ENCODE measurements around the gene HTR3E.
"Not testable (repeated sequence)": the region's sequence is repeated elsewhere in the genome, so short reads cannot be mapped to it uniquely, and the experiment has no call there.

The HTR3E gene

GRCh38 chr3:184067573-184068055 lies 29.2 kb upstream of the HTR3E start:
- Histone ChIP-seq H3K27me3 (ENCODE audit: control insufficient read depth, low read length) (peaks cover 4% of the 10 kb centered on the region), H3F3A (ENCODE audit: control insufficient read depth, insufficient read depth) (no peaks in the 10 kb centered on the region), H3K4me2 (ENCODE audit: low read length) (no peak overlapping the region), H3K4me1 (ENCODE audit: control insufficient read depth, low read length) (no peaks in the 10 kb centered on the region), H4K20me1 (ENCODE audit: control insufficient read depth, insufficient read depth, low read depth, low read length) (no peaks in the 10 kb centered on the region), H3K27ac (ENCODE audit: low read depth, low read length) (no peak overlapping the region), H3K9me2 (replicated peaks; ENCODE audit: control insufficient read depth, low read length) (no peaks in the 10 kb centered on the region), H3K9me3 (ENCODE audit: control insufficient read depth, insufficient read depth, low read length) (no peaks in the 10 kb centered on the region; the same call in 1 of the 2 replicates), H3K79me2 (ENCODE audit: control insufficient read depth, low read length) (no peaks in the 10 kb centered on the region), H3K36me3 (ENCODE audit: control insufficient read depth, low read length) (no peaks in the 10 kb centered on the region), H3K4me3 (ENCODE audit: low read length) (no peak overlapping the region)
- TF ChIP-seq CTCF (IDR thresholded peaks at IDR 0.05; ENCODE audit: low read depth, low read length, poor library complexity, severe bottlenecking) (no peak), EZH2phosphoT487 (IDR thresholded peaks at IDR 0.05; ENCODE audit: borderline replicate concordance, low read length) (no peak)

- TF ChIP-seq EZH2phosphoT487 (IDR thresholded peaks at IDR 0.05; ENCODE audit: borderline replicate concordance, low read length) (no peak), CTCF (IDR thresholded peaks at IDR 0.05; ENCODE audit: low read depth, low read length, poor library complexity, severe bottlenecking) (no peak)
- H4K20me1 ChIP-seq (ENCODE audit: control insufficient read depth, insufficient read depth, low read depth, low read length) = no peaks in the 10 kb centered on the region
- peaks cover 4% of the 10 kb centered on the region for H3K27me3 ChIP-seq (ENCODE audit: control insufficient read depth, low read length)
- no peaks in the 10 kb centered on the region; the same call in 1 of the 2 replicates for H3K9me3 ChIP-seq (ENCODE audit: control insufficient read depth, insufficient read depth, low read length)
- H3K79me2 ChIP-seq (ENCODE audit: control insufficient read depth, low read length) = no peaks in the 10 kb centered on the region
- H3K36me3 ChIP-seq (ENCODE audit: control insufficient read depth, low read length) = no peaks in the 10 kb centered on the region
- H3F3A ChIP-seq (ENCODE audit: control insufficient read depth, insufficient read depth) = no peaks in the 10 kb centered on the region
- no peak overlapping the region for H3K27ac ChIP-seq (ENCODE audit: low read depth, low read length)
- H3K4me1 ChIP-seq (ENCODE audit: control insufficient read depth, low read length) = no peaks in the 10 kb centered on the region
- no peaks in the 10 kb centered on the region for H3K9me2 ChIP-seq (replicated peaks; ENCODE audit: control insufficient read depth, low read length)
- no peak overlapping the region for H3K4me2 ChIP-seq (ENCODE audit: low read length)
- H3K4me3 ChIP-seq (ENCODE audit: low read length) = no peak overlapping the region
These were observed 28.5 kb upstream of the HTR3E start for GRCh38 chr3:184068344-184068743.

- H3K4me1 ChIP-seq (ENCODE audit: control insufficient read depth, low read length); H3K79me2 ChIP-seq (ENCODE audit: control insufficient read depth, low read length); H3K36me3 ChIP-seq (ENCODE audit: control insufficient read depth, low read length); H3K4me2 ChIP-seq (ENCODE audit: low read length); H3F3A ChIP-seq (ENCODE audit: control insufficient read depth, insufficient read depth); H3K9me3 ChIP-seq (ENCODE audit: control insufficient read depth, insufficient read depth, low read length); H3K27me3 ChIP-seq (ENCODE audit: control insufficient read depth, low read length); H3K9me2 ChIP-seq (replicated peaks; ENCODE audit: control insufficient read depth, low read length); H3K4me3 ChIP-seq (ENCODE audit: low read length); H4K20me1 ChIP-seq (ENCODE audit: control insufficient read depth, insufficient read depth, low read depth, low read length); H3K27ac ChIP-seq (ENCODE audit: low read depth, low read length): not testable (repeated sequence)
These were observed 25.7 kb upstream of the HTR3E start for GRCh38 chr3:184071142-184071541.

- TF ChIP-seq EZH2phosphoT487 (IDR thresholded peaks at IDR 0.05; ENCODE audit: borderline replicate concordance, low read length) = no peak
- TF ChIP-seq CTCF (IDR thresholded peaks at IDR 0.05; ENCODE audit: low read depth, low read length, poor library complexity, severe bottlenecking) = no peak
- H3F3A ChIP-seq (ENCODE audit: control insufficient read depth, insufficient read depth) = no peaks in the 10 kb centered on the region
- no peaks in the 10 kb centered on the region for H3K79me2 ChIP-seq (ENCODE audit: control insufficient read depth, low read length)
These were observed 23.2 kb upstream of the HTR3E start for GRCh38 chr3:184073621-184074020.

More at GRCh38 chr3:184073621-184074020, 23.2 kb upstream of the HTR3E start:
- Histone ChIP-seq H3K27ac (ENCODE audit: low read depth, low read length) (no peak overlapping the region), H3K9me3 (ENCODE audit: control insufficient read depth, insufficient read depth, low read length) (no peaks in the 10 kb centered on the region; the same call in 1 of the 2 replicates), H3K4me1 (ENCODE audit: control insufficient read depth, low read length) (no peaks in the 10 kb centered on the region), H3K27me3 (ENCODE audit: control insufficient read depth, low read length) (no peaks in the 10 kb centered on the region), H3K4me3 (ENCODE audit: low read length) (no peak overlapping the region), H3K36me3 (ENCODE audit: control insufficient read depth, low read length) (no peaks in the 10 kb centered on the region), H3K9me2 (replicated peaks; ENCODE audit: control insufficient read depth, low read length) (no peaks in the 10 kb centered on the region), H4K20me1 (ENCODE audit: control insufficient read depth, insufficient read depth, low read depth, low read length) (no peaks in the 10 kb centered on the region), H3K4me2 (ENCODE audit: low read length) (no peak overlapping the region)

Measured in DOHH2 (cell line).